SH-SY5Y (cell line): ENCODE results near the gene DCAF4.

Source experiments
- GATA2 ChIP-seq: IDR thresholded peaks from 2 replicates; pipeline ENCODE4 v1.6.1; 2011; ENCODE audit warnings: mild to moderate bottlenecking, low read depth, low read length
- GATA3 ChIP-seq: IDR thresholded peaks from 2 replicates; pipeline ENCODE4 v1.6.1; 2011; ENCODE audit warnings: low read depth, mild to moderate bottlenecking, low read length, moderate library complexity

The DCAF4 gene

GRCh38 chr14:72970058-72970630 lies 43.9 kb downstream of the DCAF4 start:
- TF ChIP-seq GATA2, result no peak
- TF ChIP-seq GATA3, result no peak

GRCh38 chr14:72970824-72971434 lies 44.7 kb downstream of the DCAF4 start:
- TF ChIP-seq GATA3 (no peak), GATA2 (no peak)

GRCh38 chr14:72974661-72975060 lies 48.4 kb downstream of the DCAF4 start:
- TF ChIP-seq GATA3 (no peak), GATA2 (no peak)

- TF ChIP-seq GATA2 (no peak), GATA3 (no peak)
Observed at GRCh38 chr14:72975770-72976169, 49.5 kb downstream of the DCAF4 start.

GRCh38 chr14:72978856-72979255 lies 52.6 kb downstream of the DCAF4 start:
- TF ChIP-seq GATA2 (no peak), GATA3 (no peak)

- no peak for TF ChIP-seq GATA2
- TF ChIP-seq GATA3, result no peak
Observed at GRCh38 chr14:72980863-72981262, 54.6 kb downstream of the DCAF4 start.

GRCh38 chr14:72982146-72982708 lies 56.0 kb downstream of the DCAF4 start:
- no peak for TF ChIP-seq GATA2
- TF ChIP-seq GATA3, result no peak

- TF ChIP-seq GATA3 (no peak), GATA2 (no peak)
Observed at GRCh38 chr14:72986214-72986613, 60.0 kb downstream of the DCAF4 start.

- TF ChIP-seq GATA3 (no peak), GATA2 (no peak)
Observed at GRCh38 chr14:72986857-72987256, 60.6 kb downstream of the DCAF4 start.

GRCh38 chr14:72990171-72990570 lies 63.9 kb downstream of the DCAF4 start:
- no peak for TF ChIP-seq GATA2

- TF ChIP-seq GATA2 (no peak), GATA3 (no peak)
Observed at GRCh38 chr14:72996916-72997315, 70.7 kb downstream of the DCAF4 start.

GRCh38 chr14:72998252-72998903 lies 72.1 kb downstream of the DCAF4 start:
- TF ChIP-seq GATA3, result no peak
- TF ChIP-seq GATA2, result no peak

- TF ChIP-seq GATA2 (no peak; the same call in 1 of the 2 replicates), GATA3 (no peak)
Observed at GRCh38 chr14:72999316-72999715, 73.1 kb downstream of the DCAF4 start.

- TF ChIP-seq GATA3 (no peak), GATA2 (no peak)
Observed at GRCh38 chr14:73000073-73000472, 73.8 kb downstream of the DCAF4 start.

GRCh38 chr14:73003681-73004080 lies 77.4 kb downstream of the DCAF4 start:
- TF ChIP-seq GATA3 (no peak), GATA2 (no peak)

GRCh38 chr14:73007835-73008234 lies 81.6 kb downstream of the DCAF4 start:
- TF ChIP-seq GATA2 (no peak), GATA3 (no peak)
